ENCODE measurements around the gene NETO2. TPM values are rescaled to one million over a fixed set of nuclear protein-coding genes. Genes with fewer than 3 reads are reported as not detected.

Gene NETO2
- total RNA-seq, 1 experiment from 2014 or later = 10.3 TPM

DNA sequence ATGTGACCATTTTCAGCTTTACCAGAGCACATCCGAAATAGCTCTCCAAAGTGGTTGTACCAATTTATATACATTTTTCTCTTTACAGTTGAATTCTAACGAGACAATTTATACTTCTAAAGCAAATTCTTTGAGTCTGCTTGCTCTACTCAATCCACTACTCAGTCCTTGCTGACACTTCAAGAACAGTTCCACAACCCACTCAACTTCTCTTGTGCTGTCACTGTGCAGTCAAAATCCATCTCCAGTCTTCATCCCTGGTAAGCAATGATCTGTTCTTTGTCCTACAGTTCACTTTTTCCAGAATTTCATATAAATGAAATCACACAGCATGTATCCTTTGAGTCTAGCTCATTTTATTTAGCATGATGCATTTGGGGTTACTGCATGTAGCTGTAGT is 30.6 kb downstream of the NETO2 start (continued):
- TF ChIP-seq ELF1 (IDR thresholded peaks at IDR 0.05; ENCODE audit: borderline replicate concordance, low read depth) = no peak
- no peak for TF ChIP-seq SIN3A (IDR thresholded peaks at IDR 0.05; ENCODE audit: low read depth)
- no peak for TF ChIP-seq ZFX (IDR thresholded peaks at IDR 0.05)
- no peak for TF ChIP-seq TCF7L2 (IDR thresholded peaks at IDR 0.05; ENCODE audit: borderline replicate concordance, extremely low read depth, insufficient read depth, insufficient read length)
- no peak for TF ChIP-seq POLR2A (IDR thresholded peaks at IDR 0.05; ENCODE audit: borderline replicate concordance, extremely low read depth, insufficient read depth, insufficient read length)
- TF ChIP-seq, protein P1, sequence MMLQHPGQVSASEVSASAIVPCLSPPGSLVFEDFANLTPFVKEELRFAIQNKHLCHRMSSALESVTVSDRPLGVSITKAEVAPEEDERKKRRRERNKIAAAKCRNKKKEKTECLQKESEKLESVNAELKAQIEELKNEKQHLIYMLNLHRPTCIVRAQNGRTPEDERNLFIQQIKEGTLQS (IDR thresholded peaks at IDR 0.05) = no peak
- no peak for TF ChIP-seq EZH2 (IDR thresholded peaks at IDR 0.05)
- TF ChIP-seq, protein P2, sequence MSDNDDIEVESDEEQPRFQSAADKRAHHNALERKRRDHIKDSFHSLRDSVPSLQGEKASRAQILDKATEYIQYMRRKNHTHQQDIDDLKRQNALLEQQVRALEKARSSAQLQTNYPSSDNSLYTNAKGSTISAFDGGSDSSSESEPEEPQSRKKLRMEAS (IDR thresholded peaks at IDR 0.05) = no peak
- TF ChIP-seq JUND (IDR thresholded peaks at IDR 0.05) = no peak
- no peak for TF ChIP-seq EGR1 (IDR thresholded peaks at IDR 0.05; ENCODE audit: low read depth)
- TF ChIP-seq, protein P3, sequence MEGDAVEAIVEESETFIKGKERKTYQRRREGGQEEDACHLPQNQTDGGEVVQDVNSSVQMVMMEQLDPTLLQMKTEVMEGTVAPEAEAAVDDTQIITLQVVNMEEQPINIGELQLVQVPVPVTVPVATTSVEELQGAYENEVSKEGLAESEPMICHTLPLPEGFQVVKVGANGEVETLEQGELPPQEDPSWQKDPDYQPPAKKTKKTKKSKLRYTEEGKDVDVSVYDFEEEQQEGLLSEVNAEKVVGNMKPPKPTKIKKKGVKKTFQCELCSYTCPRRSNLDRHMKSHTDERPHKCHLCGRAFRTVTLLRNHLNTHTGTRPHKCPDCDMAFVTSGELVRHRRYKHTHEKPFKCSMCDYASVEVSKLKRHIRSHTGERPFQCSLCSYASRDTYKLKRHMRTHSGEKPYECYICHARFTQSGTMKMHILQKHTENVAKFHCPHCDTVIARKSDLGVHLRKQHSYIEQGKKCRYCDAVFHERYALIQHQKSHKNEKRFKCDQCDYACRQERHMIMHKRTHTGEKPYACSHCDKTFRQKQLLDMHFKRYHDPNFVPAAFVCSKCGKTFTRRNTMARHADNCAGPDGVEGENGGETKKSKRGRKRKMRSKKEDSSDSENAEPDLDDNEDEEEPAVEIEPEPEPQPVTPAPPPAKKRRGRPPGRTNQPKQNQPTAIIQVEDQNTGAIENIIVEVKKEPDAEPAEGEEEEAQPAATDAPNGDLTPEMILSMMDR (IDR thresholded peaks at IDR 0.05 in 2 of 3, conservative IDR thresholded peaks at IDR 0.05 in 1 of 3; ENCODE audit: borderline replicate concordance in 1 of 3, insufficient read depth in 1 of 3, low read depth in 2 of 3, low read length in 2 of 3) = no peak
- TF ChIP-seq FOSL1 (IDR thresholded peaks at IDR 0.05; ENCODE audit: low read depth) = no peak
- no peak for TF ChIP-seq SRF (IDR thresholded peaks at IDR 0.05; ENCODE audit: low read depth)

DNA sequence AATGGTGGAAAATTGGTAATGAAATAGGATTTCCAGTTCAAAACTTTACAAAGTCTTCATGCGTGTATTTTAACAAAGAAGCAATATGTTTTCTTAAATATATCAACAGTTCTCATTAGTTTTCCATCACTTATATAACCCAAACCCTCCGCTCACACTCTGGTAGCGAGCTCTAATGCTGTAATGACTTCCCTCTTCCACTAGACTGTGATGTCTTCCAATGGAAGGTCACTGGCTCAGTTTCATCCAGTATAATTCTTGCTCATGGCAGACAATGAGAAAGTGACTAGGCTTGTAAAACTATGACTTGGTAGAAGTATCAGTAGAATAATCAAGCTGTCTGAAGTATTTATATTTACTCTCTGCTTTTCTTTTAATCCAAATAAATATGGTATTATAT is 32.8 kb downstream of the NETO2 start:
- ChIA-PET CTCF (interaction anchor here (0.9 to 1.6 kb wide), 5 partner anchors 9 to 944 kb away, joined by 3 to 4 read pairs (median 4); no protein-coding TSS in a partner anchor), POLR2A (no interaction called here), RAD21 (ENCODE audit: low non-redundant PET in 1 of 2, low total read pairs in 2 of 2, uncharacterized antibody in 2 of 2, unreplicated experiment in 2 of 2) (no interaction called here)
- no peaks in the 10 kb centered on the region for H4K20me1 ChIP-seq (ENCODE audit: insufficient read depth)
- H3K36me3 ChIP-seq (ENCODE audit: control insufficient read depth in 1 of 2, insufficient read depth in 2 of 2, low read length in 2 of 2) = no peaks in the 10 kb centered on the region
- no peak overlapping the region for H3K27ac ChIP-seq (ENCODE audit: low read depth, low read length)
- no peak overlapping the region for H2AFZ ChIP-seq (ENCODE audit: low read depth, low read length, poor library complexity, severe bottlenecking)
- H3K9me3 ChIP-seq (ENCODE audit: control insufficient read depth in 1 of 2, insufficient read depth in 1 of 2, low read depth in 1 of 2, low read length in 2 of 2) = no peaks in the 10 kb centered on the region
- no peak overlapping the region for H3K4me3 ChIP-seq (replicated peaks in 1 of 2; ENCODE audit: low read depth in 1 of 2, low read length in 2 of 2)
- H3K79me2 ChIP-seq (ENCODE audit: insufficient read depth, low read length) = no peaks in the 10 kb centered on the region
- H3K9ac ChIP-seq (ENCODE audit: low read length) = no peak overlapping the region
- BruUV-seq (replicated peaks) = no TSS peak
- TF ChIP-seq RAD21 (IDR thresholded peaks at IDR 0.05; ENCODE audit: low read depth) = peak; percentile 27
- no peak for TF ChIP-seq CBX3 (IDR thresholded peaks at IDR 0.05; ENCODE audit: low read depth)
- TF ChIP-seq, protein P3 (IDR thresholded peaks at IDR 0.05 in 2 of 3, conservative IDR thresholded peaks at IDR 0.05 in 1 of 3; ENCODE audit: borderline replicate concordance in 1 of 3, insufficient read depth in 1 of 3, low read depth in 2 of 3, low read length in 2 of 3) = peak in 2 of 3 experiments; percentile 45 to 50; a peak in 4 of 6 replicates
- no peaks in the 10 kb centered on the region for H3K4me1 ChIP-seq (ENCODE audit: control insufficient read depth in 1 of 2, insufficient read depth in 2 of 2, low read length in 2 of 2)
- intact Hi-C loops (cut with micrococcal nuclease) = no loop called here
- DNase-seq (ENCODE audit: low read depth, low spot score) (no peak), ATAC-seq (peak; percentile 81)
- no peak overlapping the region for H3K4me2 ChIP-seq (ENCODE audit: low read length)
- H3K9me2 ChIP-seq (ENCODE audit: insufficient read depth) = no peaks in the 10 kb centered on the region
- H3K27me3 ChIP-seq (ENCODE audit: insufficient read depth, low read length) = no peaks in the 10 kb centered on the region

Data from HCT116 (cell line).